Measurements from ENCODE around the gene RPS6KA5.
"Not testable (repeated sequence)": the region's sequence is repeated elsewhere in the genome, so short reads cannot be mapped to it uniquely, and the experiment has no call there.

Gene RPS6KA5

GRCh38 chr14:91065266-91065665 lies 4.8 kb upstream of the RPS6KA5 start:
- DNase-seq (ENCODE audit: low read depth in 2 of 2), result no peak

DNA sequence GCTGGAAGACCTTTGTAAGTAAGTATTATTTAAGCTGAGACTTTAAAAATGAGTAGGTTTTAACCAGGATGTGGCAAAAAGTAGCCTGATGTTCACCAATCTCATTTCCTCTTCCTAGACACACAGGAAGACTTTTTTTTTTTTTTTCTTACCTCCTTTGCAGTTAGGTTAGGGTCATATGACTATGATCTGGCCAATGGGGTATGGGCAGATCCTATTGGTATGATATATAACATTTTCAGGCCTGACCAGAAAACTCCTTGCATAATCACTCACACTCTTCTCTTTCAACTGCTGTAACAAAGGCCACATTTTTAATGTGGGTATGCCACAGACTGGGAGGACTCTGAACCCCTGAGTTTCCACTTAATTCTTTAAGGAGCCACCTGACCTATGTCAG lies 2.7 kb upstream of the RPS6KA5 start:
- DNase-seq (ENCODE audit: low read depth in 2 of 2), result no peak

DNA sequence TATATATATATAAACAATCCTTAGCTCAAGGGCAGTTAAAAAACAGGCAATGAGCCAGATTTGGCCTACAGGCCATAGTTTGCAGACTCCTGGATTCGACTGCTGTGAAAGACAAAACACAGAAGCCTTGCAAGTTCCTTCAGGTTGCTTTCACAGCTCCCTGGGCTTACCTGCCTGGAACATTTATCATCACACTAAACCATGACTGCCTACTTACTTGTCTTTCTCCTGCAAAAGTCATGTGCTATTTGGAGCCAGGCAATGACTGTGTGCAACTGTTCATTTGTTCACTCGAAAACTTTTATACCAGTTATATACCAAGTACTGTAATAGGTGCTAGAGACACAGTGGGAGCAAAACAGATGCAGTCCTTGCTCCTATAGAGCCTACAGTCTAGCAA lies 2.2 kb upstream of the RPS6KA5 start:
- no peak for DNase-seq (ENCODE audit: low read depth in 2 of 2)

DNA sequence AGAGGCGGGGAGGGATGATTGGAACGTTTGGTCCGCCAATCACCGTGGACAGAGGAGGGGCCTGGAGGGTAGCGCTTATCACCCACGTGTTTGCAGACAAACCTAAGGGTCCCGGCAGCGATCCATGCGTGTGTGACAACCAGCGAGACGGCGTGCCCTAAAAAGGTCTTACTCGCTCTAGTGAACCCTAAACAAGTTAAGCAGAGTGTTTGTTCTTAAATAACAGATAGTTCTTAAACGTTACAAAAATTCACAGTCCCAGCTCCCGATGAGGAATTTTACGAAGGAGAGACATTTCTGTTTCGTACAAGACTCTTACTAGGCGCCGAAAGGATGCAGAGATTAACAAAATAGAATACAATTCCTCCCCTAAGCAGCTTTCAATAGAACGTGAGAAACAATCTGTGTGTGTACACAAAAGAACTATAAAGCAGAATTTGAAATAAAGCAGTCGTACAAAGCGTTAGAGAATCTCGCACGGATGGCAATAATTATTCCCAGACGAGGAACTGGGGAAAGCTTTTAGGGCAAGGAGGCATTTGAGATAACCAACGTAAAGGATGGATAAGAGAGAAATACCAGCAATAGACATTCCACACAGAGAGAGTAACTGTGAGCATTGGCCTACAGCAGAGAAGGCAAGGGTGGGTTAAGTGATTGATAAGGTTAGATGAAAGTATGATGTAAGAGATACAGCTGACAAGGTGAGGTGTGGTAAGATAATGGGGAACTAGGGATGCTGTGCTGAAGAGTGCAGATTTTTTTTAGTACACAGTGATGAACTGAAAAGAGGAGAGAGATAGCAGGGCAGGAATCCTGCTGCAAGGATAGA lies 831 bp upstream of the RPS6KA5 start:
- DNase-seq (ENCODE audit: low read depth in 2 of 2), result no peak

DNA sequence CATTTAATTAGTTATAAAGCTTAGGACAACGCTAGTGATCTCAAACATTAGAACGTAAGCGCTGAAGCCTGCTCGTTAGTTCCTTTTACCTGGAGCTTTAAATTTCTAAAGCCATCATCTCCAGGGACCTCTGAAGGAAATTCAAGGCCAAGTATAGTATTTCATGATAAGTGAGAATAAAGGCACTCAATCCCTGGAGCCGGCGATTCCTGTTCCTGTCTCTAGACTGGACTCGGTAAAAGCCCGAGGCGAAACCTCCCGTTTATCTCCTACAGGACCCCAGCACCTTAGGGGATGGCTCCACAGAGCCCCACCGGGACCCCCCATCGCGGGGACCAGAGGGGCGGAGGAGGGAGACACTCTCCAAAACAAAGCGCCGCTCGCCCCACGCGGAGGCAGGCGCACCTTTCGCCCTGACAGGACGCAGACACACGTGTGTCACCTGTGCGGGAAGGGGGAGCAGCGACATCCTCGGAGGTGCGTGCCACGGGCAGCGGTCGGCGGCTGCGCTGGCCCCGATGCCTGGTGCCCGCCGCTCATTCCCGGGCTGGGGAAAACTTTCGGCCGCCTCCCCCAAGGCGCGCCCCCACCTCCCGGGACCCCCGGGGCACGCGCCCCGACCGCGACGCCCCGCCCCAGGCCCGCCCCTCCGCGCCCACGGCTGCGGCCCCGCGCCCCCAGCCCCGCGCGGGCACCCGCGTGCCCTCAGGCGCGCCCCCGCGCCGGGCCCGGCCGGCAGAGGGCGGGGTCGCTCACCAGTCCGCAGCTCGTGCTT lies 678 bp downstream of the RPS6KA5 start:
- DNase-seq (ENCODE audit: low read depth in 2 of 2), result no peak

- no peak for DNase-seq (ENCODE audit: low read depth in 2 of 2)
These were observed 2.3 kb downstream of the RPS6KA5 start for GRCh38 chr14:91058042-91058581.

DNA sequence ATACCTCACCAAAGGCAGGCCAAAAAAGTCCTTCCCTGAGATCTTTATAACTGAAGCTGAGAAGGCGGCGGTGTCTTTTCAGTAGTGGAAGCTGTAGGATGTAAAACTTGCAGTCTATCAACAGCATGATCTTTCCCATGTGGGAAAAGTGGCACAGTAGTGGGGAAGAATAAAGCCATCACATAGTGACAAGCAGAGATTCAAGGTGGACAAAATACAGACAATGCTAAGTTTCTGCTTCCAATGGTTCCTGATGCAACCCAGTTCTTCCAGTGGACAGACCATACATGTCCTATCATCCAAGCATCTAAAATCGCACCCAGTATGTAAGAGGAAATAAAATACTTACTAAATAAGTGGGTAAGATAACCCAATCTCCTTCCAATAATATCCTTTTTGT lies 4.1 kb downstream of the RPS6KA5 start:
- DNase-seq (ENCODE audit: low read depth in 2 of 2), result no peak

DNA sequence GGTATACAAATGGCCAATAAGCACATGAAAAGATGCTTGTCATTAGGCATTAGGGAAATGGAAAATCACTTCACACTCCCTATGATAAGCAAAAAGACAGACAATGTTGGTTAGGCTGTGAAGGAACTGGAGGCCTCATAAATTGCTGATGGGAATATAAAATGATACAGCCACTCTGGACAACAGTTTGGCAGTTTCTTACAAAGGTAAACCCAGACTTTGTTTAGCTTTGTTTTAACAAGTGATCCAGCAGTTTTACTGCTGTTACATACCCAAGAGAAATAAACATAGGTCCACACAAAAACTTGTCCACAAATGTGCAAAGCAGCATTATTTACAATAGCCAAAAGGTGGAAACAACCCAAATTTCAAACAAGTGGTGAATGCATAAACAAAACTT lies 5.4 kb downstream of the RPS6KA5 start:
- DNase-seq (ENCODE audit: low read depth in 2 of 2), result no peak

DNA sequence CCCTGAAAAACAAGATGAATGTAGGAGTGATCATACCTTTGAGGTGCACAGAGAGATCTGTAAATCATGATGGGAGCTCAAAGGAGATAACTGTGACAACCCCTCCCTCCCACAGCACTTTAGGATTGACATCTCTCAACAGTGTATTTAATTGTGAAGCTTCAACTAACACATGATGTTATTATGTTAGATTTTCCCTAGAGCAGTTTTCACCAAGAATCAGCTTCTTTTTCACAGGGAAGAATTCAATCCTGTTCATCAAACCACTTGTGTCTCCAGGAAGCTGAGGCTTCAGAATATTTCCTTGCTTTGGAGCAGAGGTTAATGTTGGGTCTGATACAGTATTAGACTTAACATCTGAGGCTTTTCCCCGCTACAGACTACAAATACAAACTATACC lies 11.8 kb downstream of the RPS6KA5 start:
- DNase-seq (ENCODE audit: low read depth in 2 of 2), result no peak

DNA sequence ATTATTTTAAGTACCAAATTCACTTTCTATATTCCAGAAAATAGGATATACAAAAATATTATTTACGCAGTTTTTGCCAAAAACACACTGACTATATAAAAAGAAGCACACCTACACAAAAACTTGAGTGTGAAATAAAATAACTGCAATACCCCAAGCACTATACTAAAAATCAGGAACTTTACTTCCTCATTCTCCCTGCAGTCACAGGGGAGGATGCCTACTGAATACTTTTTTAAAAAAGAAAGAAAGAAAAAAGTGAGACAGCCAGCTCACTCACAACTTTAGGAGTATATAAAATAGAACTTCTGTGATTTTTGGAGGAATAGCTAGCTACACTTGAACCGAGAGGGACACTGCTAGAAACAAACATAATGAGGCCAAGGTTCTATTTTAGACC lies 12.2 kb downstream of the RPS6KA5 start:
- DNase-seq (ENCODE audit: low read depth in 2 of 2), result no peak

DNA sequence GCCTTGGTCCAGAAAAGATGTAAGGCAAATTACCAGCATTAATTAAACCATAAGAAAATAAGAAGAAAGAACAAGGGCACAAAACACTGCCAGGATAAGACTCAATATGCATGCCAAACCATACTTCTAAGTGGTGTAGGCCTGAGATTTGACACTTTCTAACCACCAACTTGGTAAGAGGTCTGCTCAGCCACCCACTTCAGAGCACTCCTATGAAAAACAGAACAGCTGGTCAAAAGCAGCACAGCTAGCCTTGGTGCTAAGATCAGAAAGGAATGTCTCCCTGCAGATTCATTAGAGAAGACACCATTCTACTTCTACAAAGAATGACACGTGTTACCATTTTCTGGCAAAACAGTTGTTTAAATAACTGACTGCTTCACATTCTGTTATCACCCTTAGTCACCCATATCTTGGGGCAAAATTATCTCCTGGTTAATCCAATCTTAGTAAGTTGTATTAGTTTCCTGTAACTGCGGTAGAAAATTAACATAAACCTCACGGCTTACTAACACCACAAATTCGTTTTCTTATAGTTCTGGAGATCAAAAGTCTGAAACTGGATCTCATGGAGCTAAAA lies 13.2 kb downstream of the RPS6KA5 start:
- DNase-seq (ENCODE audit: low read depth in 2 of 2), result no peak

DNA sequence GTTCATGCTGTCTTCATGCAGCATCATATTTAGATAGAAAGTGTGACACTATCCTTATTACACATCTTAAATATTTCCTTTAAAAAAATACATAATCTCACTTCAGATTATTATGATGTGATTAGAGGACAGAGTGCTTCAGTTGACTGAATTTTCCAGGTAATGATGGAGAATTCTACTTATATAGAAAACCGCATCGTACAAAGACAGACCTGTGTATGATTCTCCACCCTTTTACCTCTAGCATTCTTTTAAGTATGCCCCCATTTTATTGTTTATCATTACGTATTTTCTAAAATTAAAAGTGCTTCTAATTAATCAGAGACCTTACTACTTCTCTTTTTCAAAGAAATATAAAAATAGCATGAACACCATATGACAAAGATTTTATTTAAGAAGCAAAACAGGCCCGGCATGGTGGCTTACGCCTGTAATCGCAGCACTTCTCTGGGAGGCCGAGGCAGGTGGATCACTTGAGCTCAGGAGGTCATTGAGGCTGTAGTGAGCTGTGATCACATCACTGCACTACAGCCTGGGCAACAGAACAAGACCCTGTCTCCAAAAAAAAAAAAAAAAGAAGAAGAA lies 13.9 kb downstream of the RPS6KA5 start:
- DNase-seq (ENCODE audit: low read depth in 2 of 2), result no peak

- DNase-seq (ENCODE audit: low read depth in 2 of 2), result no peak
These were observed 19.0 kb downstream of the RPS6KA5 start for GRCh38 chr14:91041450-91041849.

DNA sequence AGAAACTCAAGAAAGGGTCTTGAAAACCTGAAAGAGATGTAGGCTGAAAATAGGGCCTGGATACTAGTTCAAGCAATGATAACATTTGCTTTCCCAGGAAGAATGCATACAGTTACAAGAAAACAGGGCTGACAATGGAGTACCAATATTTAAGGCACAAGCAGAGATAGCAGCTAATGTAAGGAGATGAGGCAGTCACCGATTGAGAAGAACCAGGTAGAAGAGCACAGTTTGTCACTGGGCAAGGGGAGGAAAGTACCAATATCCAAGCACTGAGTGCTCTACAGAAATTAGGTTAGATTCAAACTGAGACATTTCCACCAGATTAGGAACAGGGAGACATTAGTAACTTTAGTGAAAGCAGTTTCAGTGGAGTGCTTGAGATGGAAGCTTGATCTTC lies 19.9 kb downstream of the RPS6KA5 start:
- no peak for DNase-seq (ENCODE audit: low read depth in 2 of 2)

GRCh38 chr14:91038439-91038838 lies 22.0 kb downstream of the RPS6KA5 start:
- no peak for DNase-seq (ENCODE audit: low read depth in 2 of 2)

DNA sequence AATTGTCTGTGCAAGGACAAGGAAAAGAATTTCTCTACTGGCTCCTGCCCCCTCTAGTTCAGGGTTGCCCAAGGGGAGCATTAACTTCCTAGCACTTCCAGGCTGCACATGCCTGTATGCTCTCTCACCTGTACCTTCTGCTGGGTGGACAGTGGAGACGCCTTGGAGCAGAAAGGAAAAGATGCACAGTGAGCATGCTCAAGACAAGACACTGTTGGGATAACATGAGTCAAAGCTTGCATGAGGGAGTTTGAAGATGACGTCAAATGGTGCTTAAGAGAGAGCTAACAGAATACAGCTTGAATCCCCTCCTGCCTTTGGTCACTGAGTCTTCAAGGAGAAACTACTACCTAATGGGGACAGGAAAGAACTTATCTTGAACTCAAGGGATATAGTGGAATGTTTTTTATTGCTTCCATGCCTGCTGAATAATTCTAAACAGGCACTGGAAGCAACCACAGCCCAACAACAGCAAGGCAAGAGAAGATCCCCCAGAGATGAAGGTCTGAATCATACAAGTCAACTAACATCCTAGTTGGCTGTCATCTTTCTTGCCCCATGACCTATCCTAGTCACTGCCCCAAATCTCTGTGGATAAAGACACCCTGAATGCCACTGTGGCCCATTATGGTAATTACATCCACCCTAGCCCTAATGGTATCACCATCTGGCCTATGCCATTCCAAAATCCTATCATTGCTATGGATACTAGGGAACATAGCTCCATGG lies 23.5 kb downstream of the RPS6KA5 start:
- DNase-seq (ENCODE audit: low read depth in 2 of 2), result no peak

DNA sequence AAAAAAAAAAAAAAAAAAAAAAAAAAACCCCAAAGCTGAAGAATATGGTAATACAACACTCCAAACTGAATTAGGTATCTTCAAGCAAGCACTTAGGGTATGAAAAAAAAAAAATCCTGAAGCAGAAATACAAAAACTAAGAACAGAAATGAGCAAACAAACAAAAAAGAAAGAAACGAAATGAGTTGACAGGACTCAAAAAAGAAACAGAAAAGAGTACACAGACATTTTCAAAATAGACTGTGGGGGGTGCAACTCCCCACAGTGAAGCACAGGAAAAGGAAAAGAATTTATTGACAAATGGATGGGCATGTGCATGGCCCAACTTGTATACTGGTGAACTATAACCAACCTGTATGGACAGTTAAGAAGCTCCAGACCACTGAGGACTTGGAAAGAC lies 24.6 kb downstream of the RPS6KA5 start:
- DNase-seq (ENCODE audit: low read depth in 2 of 2), result no peak

DNA sequence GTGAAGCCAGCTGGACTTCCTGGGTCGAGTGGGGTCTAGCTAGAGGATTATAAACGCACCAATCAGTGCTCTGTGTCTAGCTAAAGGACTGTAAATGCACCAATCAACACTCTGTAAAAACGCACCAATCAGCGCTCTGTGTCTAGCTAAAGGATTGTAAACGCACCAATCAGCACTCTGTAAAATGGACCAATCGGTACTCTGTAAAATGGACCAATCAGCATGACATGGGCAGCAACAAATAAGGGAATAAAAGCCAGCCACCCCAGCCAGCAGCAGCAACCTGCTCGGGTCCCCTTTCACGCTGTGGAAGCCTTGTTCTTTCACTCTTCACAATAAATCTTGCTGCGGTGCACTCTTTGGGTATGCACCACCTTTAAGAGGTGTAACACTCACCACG lies 26.1 kb downstream of the RPS6KA5 start:
- DNase-seq (ENCODE audit: low read depth in 2 of 2), result not testable (repeated sequence)

GRCh38 chr14:91032248-91032647 lies 28.2 kb downstream of the RPS6KA5 start:
- DNase-seq (ENCODE audit: low read depth in 2 of 2), result no peak

DNA sequence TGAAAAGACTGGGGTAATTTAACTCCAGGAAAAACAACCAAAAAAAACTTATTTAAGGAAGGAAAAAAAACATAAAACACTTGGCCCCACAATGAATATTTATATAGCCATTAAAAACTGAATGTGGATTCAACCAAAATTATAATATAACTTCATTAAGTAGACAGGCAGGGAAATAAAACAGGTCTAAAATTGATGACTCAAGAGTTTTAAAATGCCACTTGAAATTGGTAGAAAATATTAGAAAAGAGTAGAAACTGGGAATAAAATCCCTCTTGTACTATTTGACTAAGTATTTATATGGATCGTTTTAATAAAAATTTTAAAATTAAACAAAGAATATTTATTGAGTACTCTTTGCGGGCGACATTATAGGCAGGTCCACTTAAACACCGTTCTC lies 28.8 kb downstream of the RPS6KA5 start:
- DNase-seq (ENCODE audit: low read depth in 2 of 2), result no peak

DNA sequence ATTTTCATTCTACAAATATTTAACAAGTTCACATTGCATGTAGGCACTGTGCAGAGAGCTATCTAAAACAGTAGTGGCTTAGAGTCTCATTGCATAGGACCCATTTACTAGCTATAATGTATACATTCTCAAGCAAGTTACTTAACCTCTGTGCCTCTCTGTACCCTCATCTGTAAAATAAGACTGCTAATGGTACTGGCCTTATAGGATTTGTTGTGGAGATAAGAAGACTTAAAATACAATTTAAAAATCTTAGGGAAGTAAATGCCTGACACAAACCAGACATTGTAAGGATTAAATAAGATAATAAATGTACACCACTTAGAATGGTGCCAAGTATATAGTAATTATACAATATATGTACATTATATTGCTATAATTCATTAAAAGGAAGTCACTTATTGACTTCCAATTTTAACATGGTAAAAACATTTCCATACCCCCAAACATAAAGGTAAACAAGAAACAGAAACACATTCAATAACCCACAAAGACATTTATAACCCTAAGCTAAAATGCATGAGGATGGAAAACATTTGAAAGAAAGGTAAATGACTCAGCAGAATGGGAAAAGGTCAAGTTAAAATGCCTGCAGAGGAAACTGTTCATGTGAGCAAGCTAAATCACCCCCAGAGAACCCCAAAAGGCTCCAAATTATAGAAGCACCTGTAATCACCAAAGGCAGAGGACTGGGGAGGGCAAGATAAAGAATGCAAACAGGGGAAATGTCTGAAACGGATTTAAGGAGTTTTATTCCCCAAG lies 30.8 kb downstream of the RPS6KA5 start:
- DNase-seq (ENCODE audit: low read depth in 2 of 2), result no peak

Data from fibroblast of skin of left biceps (primary cell).